WTC11 (cell line): ENCODE results near the gene NUP88.

Experiments
- CBFB ChIP-seq: sonication (generic); formaldehyde crosslinking; IDR thresholded peaks from 2 replicates; pipeline ENCODE4 v1.8.1; 2022; ENCODE audit warnings: mild to moderate bottlenecking, low read depth, missing genetic modification reagents
- CREM ChIP-seq: sonication (generic); formaldehyde crosslinking; IDR thresholded peaks from 2 replicates; pipeline ENCODE4 v1.8.1; 2022; ENCODE audit warnings: mild to moderate bottlenecking, missing genetic modification reagents, moderate library complexity
- IRF2 ChIP-seq: sonication (generic); formaldehyde crosslinking; IDR thresholded peaks from 2 replicates; pipeline ENCODE4 v1.8.0; 2022; ENCODE audit warnings: low read depth, missing genetic modification reagents, borderline replicate concordance
- JUN ChIP-seq: sonication (generic); formaldehyde crosslinking; IDR thresholded peaks from 2 replicates; pipeline ENCODE4 v1.8.0; 2023; ENCODE audit warnings: mild to moderate bottlenecking, missing genetic modification reagents
- NFYB ChIP-seq: sonication (generic); formaldehyde crosslinking; conservative IDR thresholded peaks from 2 replicates; pipeline ENCODE4 v1.8.0; 2022; ENCODE audit warnings: low read depth, missing genetic modification reagents
- TCF7 ChIP-seq: sonication (generic); formaldehyde crosslinking; IDR thresholded peaks from 2 replicates; pipeline ENCODE4 v1.8.0; 2022; ENCODE audit warnings: mild to moderate bottlenecking, low read depth, missing genetic modification reagents, moderate library complexity
- TP53 ChIP-seq: sonication (generic); formaldehyde crosslinking; IDR thresholded peaks from 2 replicates; pipeline ENCODE4 v1.8.1; 2023; ENCODE audit warnings: mild to moderate bottlenecking, missing genetic modification reagents
- TF ChIP-seq, protein P1 (sequence below): sonication (generic); formaldehyde crosslinking; IDR thresholded peaks from 2 replicates; pipeline ENCODE4 v1.8.0; 2022; ENCODE audit warnings: mild to moderate bottlenecking, missing genetic modification reagents
- TF ChIP-seq, protein P2 (sequence below): fragments of 200-600 bp; IDR thresholded peaks from 2 replicates; pipeline ENCODE4 v1.8.0; 2022; ENCODE audit warnings: antibody characterized with exemption
- TF ChIP-seq, protein P3 (sequence below): sonication (generic); formaldehyde crosslinking; IDR thresholded peaks from 2 replicates; pipeline ENCODE4 v1.8.1; 2023; ENCODE audit warnings: mild to moderate bottlenecking, missing genetic modification reagents, moderate library complexity
- TF ChIP-seq, protein P4 (sequence below): sonication (generic); formaldehyde crosslinking; conservative IDR thresholded peaks from 2 replicates; pipeline ENCODE4 v1.8.1; 2022; ENCODE audit warnings: mild to moderate bottlenecking, missing genetic modification reagents
- TF ChIP-seq, protein P5 (sequence below): sonication (generic); formaldehyde crosslinking; IDR thresholded peaks from 2 replicates; pipeline ENCODE4 v1.8.0; 2022; ENCODE audit warnings: mild to moderate bottlenecking, missing genetic modification reagents
- TF ChIP-seq, protein P6 (sequence below): sonication (generic); formaldehyde crosslinking; IDR thresholded peaks from 2 replicates; pipeline ENCODE4 v1.8.0; 2023; ENCODE audit warnings: mild to moderate bottlenecking, missing genetic modification reagents

DNA sequence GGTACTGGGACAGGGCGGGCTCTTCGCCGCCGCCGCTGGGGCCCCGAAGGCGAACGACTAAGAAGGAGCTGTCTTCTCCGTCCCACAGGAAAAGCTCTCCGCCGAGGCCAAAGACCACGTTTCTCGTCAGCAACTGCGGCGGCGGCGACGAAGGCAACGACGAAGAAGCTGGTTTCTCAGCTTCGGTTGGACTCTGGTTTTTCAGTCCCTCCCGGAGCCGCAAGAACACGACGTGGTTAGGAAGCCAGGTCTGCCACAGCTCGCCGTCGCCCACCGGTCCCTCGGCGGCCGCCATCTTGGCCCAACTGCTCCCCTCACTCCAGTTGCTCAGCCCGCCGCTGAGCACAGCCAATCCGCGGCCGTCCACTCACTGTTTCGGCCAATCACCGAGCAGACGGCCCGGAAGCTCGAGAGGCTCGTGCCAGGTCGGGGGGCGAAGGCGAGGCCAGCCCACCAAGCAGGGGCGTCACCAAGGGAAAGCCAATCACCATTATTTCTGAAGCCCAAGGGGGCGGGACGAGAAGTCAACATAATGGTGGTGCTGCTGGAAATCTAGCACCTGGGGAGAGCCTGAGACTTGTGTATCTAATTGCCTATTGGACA is at the start of gene NUP88:
- TF ChIP-seq, protein P1, sequence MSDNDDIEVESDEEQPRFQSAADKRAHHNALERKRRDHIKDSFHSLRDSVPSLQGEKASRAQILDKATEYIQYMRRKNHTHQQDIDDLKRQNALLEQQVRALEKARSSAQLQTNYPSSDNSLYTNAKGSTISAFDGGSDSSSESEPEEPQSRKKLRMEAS (CRISPR knock-in tag) = peak; percentile 92; the same call in 1 of the 2 replicates
- TF ChIP-seq, protein P2, sequence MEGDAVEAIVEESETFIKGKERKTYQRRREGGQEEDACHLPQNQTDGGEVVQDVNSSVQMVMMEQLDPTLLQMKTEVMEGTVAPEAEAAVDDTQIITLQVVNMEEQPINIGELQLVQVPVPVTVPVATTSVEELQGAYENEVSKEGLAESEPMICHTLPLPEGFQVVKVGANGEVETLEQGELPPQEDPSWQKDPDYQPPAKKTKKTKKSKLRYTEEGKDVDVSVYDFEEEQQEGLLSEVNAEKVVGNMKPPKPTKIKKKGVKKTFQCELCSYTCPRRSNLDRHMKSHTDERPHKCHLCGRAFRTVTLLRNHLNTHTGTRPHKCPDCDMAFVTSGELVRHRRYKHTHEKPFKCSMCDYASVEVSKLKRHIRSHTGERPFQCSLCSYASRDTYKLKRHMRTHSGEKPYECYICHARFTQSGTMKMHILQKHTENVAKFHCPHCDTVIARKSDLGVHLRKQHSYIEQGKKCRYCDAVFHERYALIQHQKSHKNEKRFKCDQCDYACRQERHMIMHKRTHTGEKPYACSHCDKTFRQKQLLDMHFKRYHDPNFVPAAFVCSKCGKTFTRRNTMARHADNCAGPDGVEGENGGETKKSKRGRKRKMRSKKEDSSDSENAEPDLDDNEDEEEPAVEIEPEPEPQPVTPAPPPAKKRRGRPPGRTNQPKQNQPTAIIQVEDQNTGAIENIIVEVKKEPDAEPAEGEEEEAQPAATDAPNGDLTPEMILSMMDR = no peak
- TF ChIP-seq CBFB (no peak), TP53 (CRISPR knock-in tag) (no peak), JUN (CRISPR knock-in tag) (no peak), NFYB (CRISPR knock-in tag) (peak; percentile 91), CREM (CRISPR knock-in tag) (0 out of 2 replicates have a peak, but pooled peaks have one; percentile 8), IRF2 (no peak), TCF7 (no peak)
- TF ChIP-seq, protein P3, sequence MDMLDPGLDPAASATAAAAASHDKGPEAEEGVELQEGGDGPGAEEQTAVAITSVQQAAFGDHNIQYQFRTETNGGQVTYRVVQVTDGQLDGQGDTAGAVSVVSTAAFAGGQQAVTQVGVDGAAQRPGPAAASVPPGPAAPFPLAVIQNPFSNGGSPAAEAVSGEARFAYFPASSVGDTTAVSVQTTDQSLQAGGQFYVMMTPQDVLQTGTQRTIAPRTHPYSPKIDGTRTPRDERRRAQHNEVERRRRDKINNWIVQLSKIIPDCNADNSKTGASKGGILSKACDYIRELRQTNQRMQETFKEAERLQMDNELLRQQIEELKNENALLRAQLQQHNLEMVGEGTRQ (CRISPR knock-in tag) = peak; percentile 64
- TF ChIP-seq, protein P4, sequence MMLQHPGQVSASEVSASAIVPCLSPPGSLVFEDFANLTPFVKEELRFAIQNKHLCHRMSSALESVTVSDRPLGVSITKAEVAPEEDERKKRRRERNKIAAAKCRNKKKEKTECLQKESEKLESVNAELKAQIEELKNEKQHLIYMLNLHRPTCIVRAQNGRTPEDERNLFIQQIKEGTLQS (CRISPR knock-in tag) = no peak
- TF ChIP-seq, protein P5, sequence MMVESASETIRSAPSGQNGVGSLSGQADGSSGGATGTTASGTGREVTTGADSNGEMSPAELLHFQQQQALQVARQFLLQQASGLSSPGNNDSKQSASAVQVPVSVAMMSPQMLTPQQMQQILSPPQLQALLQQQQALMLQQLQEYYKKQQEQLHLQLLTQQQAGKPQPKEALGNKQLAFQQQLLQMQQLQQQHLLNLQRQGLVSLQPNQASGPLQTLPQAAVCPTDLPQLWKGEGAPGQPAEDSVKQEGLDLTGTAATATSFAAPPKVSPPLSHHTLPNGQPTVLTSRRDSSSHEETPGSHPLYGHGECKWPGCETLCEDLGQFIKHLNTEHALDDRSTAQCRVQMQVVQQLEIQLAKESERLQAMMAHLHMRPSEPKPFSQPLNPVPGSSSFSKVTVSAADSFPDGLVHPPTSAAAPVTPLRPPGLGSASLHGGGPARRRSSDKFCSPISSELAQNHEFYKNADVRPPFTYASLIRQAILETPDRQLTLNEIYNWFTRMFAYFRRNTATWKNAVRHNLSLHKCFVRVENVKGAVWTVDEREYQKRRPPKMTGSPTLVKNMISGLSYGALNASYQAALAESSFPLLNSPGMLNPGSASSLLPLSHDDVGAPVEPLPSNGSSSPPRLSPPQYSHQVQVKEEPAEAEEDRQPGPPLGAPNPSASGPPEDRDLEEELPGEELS (CRISPR knock-in tag) = peak; percentile 49; the same call in 1 of the 2 replicates
- TF ChIP-seq, protein P6, sequence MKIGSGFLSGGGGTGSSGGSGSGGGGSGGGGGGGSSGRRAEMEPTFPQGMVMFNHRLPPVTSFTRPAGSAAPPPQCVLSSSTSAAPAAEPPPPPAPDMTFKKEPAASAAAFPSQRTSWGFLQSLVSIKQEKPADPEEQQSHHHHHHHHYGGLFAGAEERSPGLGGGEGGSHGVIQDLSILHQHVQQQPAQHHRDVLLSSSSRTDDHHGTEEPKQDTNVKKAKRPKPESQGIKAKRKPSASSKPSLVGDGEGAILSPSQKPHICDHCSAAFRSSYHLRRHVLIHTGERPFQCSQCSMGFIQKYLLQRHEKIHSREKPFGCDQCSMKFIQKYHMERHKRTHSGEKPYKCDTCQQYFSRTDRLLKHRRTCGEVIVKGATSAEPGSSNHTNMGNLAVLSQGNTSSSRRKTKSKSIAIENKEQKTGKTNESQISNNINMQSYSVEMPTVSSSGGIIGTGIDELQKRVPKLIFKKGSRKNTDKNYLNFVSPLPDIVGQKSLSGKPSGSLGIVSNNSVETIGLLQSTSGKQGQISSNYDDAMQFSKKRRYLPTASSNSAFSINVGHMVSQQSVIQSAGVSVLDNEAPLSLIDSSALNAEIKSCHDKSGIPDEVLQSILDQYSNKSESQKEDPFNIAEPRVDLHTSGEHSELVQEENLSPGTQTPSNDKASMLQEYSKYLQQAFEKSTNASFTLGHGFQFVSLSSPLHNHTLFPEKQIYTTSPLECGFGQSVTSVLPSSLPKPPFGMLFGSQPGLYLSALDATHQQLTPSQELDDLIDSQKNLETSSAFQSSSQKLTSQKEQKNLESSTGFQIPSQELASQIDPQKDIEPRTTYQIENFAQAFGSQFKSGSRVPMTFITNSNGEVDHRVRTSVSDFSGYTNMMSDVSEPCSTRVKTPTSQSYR = no peak
